CD4-positive, alpha-beta memory T cell (primary cell): ENCODE measurements around the gene TMEM88. TPM values are rescaled to one million over a fixed set of nuclear protein-coding genes. Genes with fewer than 3 reads are reported as not detected.

ENCODE experiments used
- CTCF ChIA-PET: fragments of 350-600 bp; sonication (Branson Sonifier 250); formaldehyde crosslinking; loops from one replicate; lab custom pipeline; 2021; ENCODE audit warnings: inconsistent platforms; ENCODE audit not compliant: partially characterized antibody; lab: Charles Lee
- POLR2A ChIA-PET: fragments of 350-600 bp; sonication (Branson Sonifier 250); formaldehyde crosslinking; loops from one replicate; lab custom pipeline; 2021; ENCODE audit not compliant: partially characterized antibody; lab: Charles Lee
- DNase-seq, 5 donors: peaks; one replicate each; pipeline versions ENCODE4 v3.0.0 to v3.0.0-alpha.2; 2020 to 2022; ENCODE audit warnings: mixed read lengths in 1 of 5
- H3K27ac ChIP-seq: one replicate; pipeline ENCODE4 v1.7.0; 2013; ENCODE audit warnings: low read depth, low read length
- H3K27me3 ChIP-seq: 2 replicates; pipeline ENCODE4 v1.7.0; 2013; ENCODE audit warnings: mild to moderate bottlenecking, low read length, moderate library complexity; ENCODE audit not compliant: insufficient read depth
- H3K36me3 ChIP-seq: 2 replicates; pipeline ENCODE4 v1.7.0; 2013; ENCODE audit warnings: mild to moderate bottlenecking, low read length, moderate library complexity; ENCODE audit not compliant: insufficient read depth
- H3K4me1 ChIP-seq: 2 replicates; pipeline ENCODE4 v1.7.0; 2013; ENCODE audit warnings: mild to moderate bottlenecking, low read length, moderate library complexity; ENCODE audit not compliant: insufficient read depth
- H3K4me3 ChIP-seq, 2 donors: one replicate each; pipeline ENCODE4 v1.7.0; 2013; ENCODE audit warnings: low read length in 2 of 2, mild to moderate bottlenecking in 1 of 2
- H3K9me3 ChIP-seq, 2 donors: one replicate each; pipeline ENCODE4 v1.7.0; 2013; ENCODE audit warnings: low read length in 2 of 2, control low read depth in 1 of 2; ENCODE audit not compliant: control insufficient read depth in 1 of 2
- H3K27ac Mint-ChIP-seq, 7 donors: one replicate each; pipeline ENCODE4 v1.8.0; 2020 to 2021; ENCODE audit warnings: mixed read lengths in 7 of 7, mild to moderate bottlenecking in 6 of 7, inconsistent platforms in 3 of 7, moderate library complexity in 3 of 7
- H3K27me3 Mint-ChIP-seq, 2 donors: one replicate each; pipeline ENCODE4 v1.8.0; 2020 to 2021; ENCODE audit warnings: mixed read lengths in 2 of 2
- H3K36me3 Mint-ChIP-seq, 2 donors: one replicate each; pipeline ENCODE4 v1.8.0; 2020 to 2021; ENCODE audit warnings: mixed read lengths in 2 of 2, inconsistent platforms in 1 of 2, mild to moderate bottlenecking in 1 of 2
- H3K4me1 Mint-ChIP-seq, 4 donors: one replicate each; pipeline ENCODE4 v1.8.0; 2020 to 2021; ENCODE audit warnings: mixed read lengths in 4 of 4, mild to moderate bottlenecking in 1 of 4
- H3K4me3 Mint-ChIP-seq, 8 donors: one replicate each; pipeline ENCODE4 v1.8.0; 2020 to 2021; ENCODE audit warnings: mixed read lengths in 8 of 8, mild to moderate bottlenecking in 7 of 8, moderate library complexity in 6 of 8, inconsistent platforms in 3 of 8
- H3K9me3 Mint-ChIP-seq, 8 donors: one replicate each; pipeline ENCODE4 v1.8.0; 2020 to 2021; ENCODE audit warnings: mixed read lengths in 8 of 8, mild to moderate bottlenecking in 5 of 8, inconsistent platforms in 3 of 8, moderate library complexity in 1 of 8
- intact Hi-C: fragments of 100-400 bp; cut with micrococcal nuclease; formaldehyde crosslinking; loops from one replicate; pipeline ENCODE4 v1.15.1; 2023
- polyA plus RNA-seq, 2 donors: library from polyadenylated mRNA; unstranded; fragments of 300-500 nt; fragmentation: Illumina TruSeq; gene quantifications; one replicate each; pipeline ENCODE4 v1.2.3, GENCODE V29; 2021
- total RNA-seq, 2 experiments: library from RNA; stranded (reverse); gene quantifications; one replicate each; pipeline ENCODE4 v1.2.3, GENCODE V29; 2021

Gene TMEM88
- total and polyA plus RNA-seq, 4 experiments from 2014 or later: 6.2 to 7.9 TPM; not detected in 2

GRCh38 chr17:7888184-7888920 is 33.5 kb downstream of the TMEM88 start, which contains the start of gene CHD3:
Gene CHD3, plus strand, starts transcription at chr17:7888789. Its CDS starts 212 bp downstream, at chr17:7889001.
- peak; percentile 36 to 63 (median 43) for DNase-seq
- POLR2A ChIA-PET: interaction anchor here (0.6 to 1.4 kb wide), 10 partner anchors 8 to 102 kb away, joined by 3 to 5 read pairs (median 3); partner anchors contain the start of gene RNF227
- H3K4me1 ChIP-seq: peaks cover 39% of the 10 kb centered on the region
- CTCF ChIA-PET: interaction anchor here (1.6 kb wide), 2 partner anchors 24 to 100 kb away, joined by 5 to 8 read pairs; no protein-coding TSS in a partner anchor
- H3K4me3 Mint-ChIP-seq: peak within 1 kb of the TSS in 3 of 8 donors; percentile 13 to 31 (median 17)
- H3K27me3 ChIP-seq: no peaks in the 10 kb centered on the region
- peaks cover 21 to 41% of the 10 kb centered on the region in 2 donors for H3K36me3 Mint-ChIP-seq
- H3K9me3 ChIP-seq: no peaks in the 10 kb centered on the region
- peaks cover 32% of the 10 kb centered on the region for H3K36me3 ChIP-seq
- no peaks in the 10 kb centered on the region for H3K9me3 Mint-ChIP-seq
- no peaks in the 10 kb centered on the region for H3K27me3 Mint-ChIP-seq
- H3K4me3 ChIP-seq: peak within 1 kb of the TSS; percentile 86 to 96
- peak within 1 kb of the TSS in 3 of 7 donors; percentile 68 to 84 (median 70) for H3K27ac Mint-ChIP-seq
- peak within 1 kb of the TSS; percentile 65 for H3K27ac ChIP-seq
- intact Hi-C loops: no loop called here
- H3K4me1 Mint-ChIP-seq: peaks cover 10 to 16% (median 12%) of the 10 kb centered on the region in 4 donors

- peaks cover 8 to 11% (median 9%) of the 10 kb centered on the region in 4 donors for H3K4me1 Mint-ChIP-seq
- peaks cover 26 to 51% of the 10 kb centered on the region in 2 donors for H3K36me3 Mint-ChIP-seq
- ChIA-PET CTCF (interaction anchor here (1.6 kb wide), 2 partner anchors 23 to 99 kb away, joined by 5 to 8 read pairs; no protein-coding TSS in a partner anchor), POLR2A (interaction anchor here (0.8 to 1.3 kb wide), 7 partner anchors 9 to 101 kb away, joined by 3 to 5 read pairs (median 3); partner anchors contain the start of gene RNF227)
- H3K4me1 ChIP-seq: peaks cover 30% of the 10 kb centered on the region
- no peaks in the 10 kb centered on the region for H3K27me3 ChIP-seq
- no peaks in the 10 kb centered on the region for H3K9me3 Mint-ChIP-seq
- intact Hi-C loops: no loop called here
- H3K27me3 Mint-ChIP-seq: no peaks in the 10 kb centered on the region
- DNase-seq: peak in 2 of 5 donors; percentile 14 to 20
- H3K4me3 ChIP-seq: peak overlapping the region; percentile 86 to 96
- peak overlapping the region in 4 of 7 donors; percentile 55 to 84 (median 69) for H3K27ac Mint-ChIP-seq
- H3K4me3 Mint-ChIP-seq: peak overlapping the region in 3 of 8 donors; percentile 13 to 31 (median 17)
- H3K36me3 ChIP-seq: peaks cover 42% of the 10 kb centered on the region
- no peaks in the 10 kb centered on the region for H3K9me3 ChIP-seq
- H3K27ac ChIP-seq: peak overlapping the region; percentile 65
Observed at GRCh38 chr17:7889166-7889955, 34.5 kb downstream of the TMEM88 start.

DNA sequence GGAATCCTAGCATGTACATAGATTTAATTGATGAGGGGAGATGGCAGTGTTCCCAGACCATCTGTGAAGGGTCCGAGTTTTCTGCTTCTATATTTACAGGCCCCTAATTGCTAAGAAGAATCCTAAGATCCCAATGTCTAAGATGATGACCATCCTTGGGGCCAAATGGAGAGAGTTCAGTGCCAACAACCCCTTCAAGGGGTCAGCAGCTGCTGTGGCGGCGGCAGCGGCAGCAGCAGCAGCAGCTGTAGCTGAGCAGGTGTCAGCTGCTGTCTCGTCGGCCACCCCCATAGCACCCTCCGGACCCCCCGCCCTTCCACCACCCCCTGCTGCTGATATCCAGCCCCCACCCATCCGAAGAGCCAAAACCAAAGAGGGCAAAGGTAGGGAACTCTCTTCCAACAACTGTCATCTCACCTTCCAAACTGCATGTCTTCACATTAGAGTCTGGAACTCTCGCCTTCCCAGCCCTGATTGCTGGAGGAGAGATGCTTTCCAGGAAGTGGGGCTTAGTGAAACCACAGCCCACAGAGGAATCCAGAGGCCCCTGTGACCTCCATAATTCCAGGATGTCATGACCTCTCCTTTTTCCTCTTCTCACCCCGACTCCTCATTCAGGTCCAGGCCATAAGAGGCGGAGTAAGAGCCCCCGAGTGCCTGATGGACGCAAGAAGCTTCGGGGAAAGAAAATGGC is 38.5 kb downstream of the TMEM88 start:
- peak overlapping the region in 1 of 7 donors; percentile 57 for H3K27ac Mint-ChIP-seq

DNA sequence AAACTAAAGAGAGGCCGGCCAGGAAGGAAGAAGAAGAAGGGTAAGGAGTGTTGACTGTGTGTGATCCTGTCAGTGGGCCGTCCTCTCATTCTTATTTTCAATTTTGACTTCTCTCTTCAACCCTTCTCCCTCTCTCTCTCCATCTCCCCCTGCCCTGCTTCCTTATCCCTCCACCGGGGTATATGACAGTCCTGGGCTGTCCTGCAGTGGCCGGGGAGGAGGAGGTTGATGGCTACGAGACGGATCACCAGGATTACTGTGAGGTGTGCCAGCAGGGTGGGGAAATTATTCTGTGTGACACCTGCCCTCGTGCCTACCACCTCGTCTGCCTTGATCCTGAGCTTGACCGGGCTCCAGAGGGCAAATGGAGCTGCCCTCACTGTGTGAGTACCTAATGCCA is 39.4 kb downstream of the TMEM88 start:
- Mint-ChIP-seq H3K36me3 (peaks cover 64 to 81% of the 10 kb centered on the region in 2 donors), H3K27me3 (no peaks in the 10 kb centered on the region), H3K4me1 (peaks cover 7 to 37% (median 16%) of the 10 kb centered on the region in 4 donors), H3K27ac (peak overlapping the region in 3 of 7 donors; percentile 27 to 57 (median 45)), H3K9me3 (no peaks in the 10 kb centered on the region), H3K4me3 (no peak overlapping the region)
- Histone ChIP-seq H3K9me3 (no peaks in the 10 kb centered on the region), H3K36me3 (peaks cover 83% of the 10 kb centered on the region), H3K4me3 (no peak overlapping the region), H3K27ac (no peak overlapping the region), H3K27me3 (no peaks in the 10 kb centered on the region), H3K4me1 (peaks cover 8% of the 10 kb centered on the region)
- ChIA-PET CTCF (interaction anchor here (1.0 to 1.2 kb wide), 2 partner anchors 31 to 96 kb away, joined by 3 to 4 read pairs; no protein-coding TSS in a partner anchor), POLR2A (no interaction called here)
- no peak for DNase-seq
- intact Hi-C loops: no loop called here

More for the DNA sequence above, 38.5 kb downstream of the TMEM88 start:
- Histone ChIP-seq H3K27me3 (no peaks in the 10 kb centered on the region), H3K27ac (no peak overlapping the region), H3K4me1 (peaks cover 17% of the 10 kb centered on the region), H3K4me3 (no peak overlapping the region), H3K36me3 (peaks cover 74% of the 10 kb centered on the region), H3K9me3 (no peaks in the 10 kb centered on the region)
- ChIA-PET POLR2A (no interaction called here), CTCF (no interaction called here)
- DNase-seq: no peak
- intact Hi-C loops: no loop called here
- Mint-ChIP-seq H3K4me3 (no peak overlapping the region), H3K4me1 (peaks cover 7 to 37% (median 17%) of the 10 kb centered on the region in 4 donors), H3K36me3 (peaks cover 55 to 73% of the 10 kb centered on the region in 2 donors), H3K9me3 (no peaks in the 10 kb centered on the region), H3K27me3 (no peaks in the 10 kb centered on the region)

GRCh38 chr17:7894866-7895265 is 40.0 kb downstream of the TMEM88 start:
- Mint-ChIP-seq H3K36me3 (peaks cover 70 to 82% of the 10 kb centered on the region in 2 donors), H3K27me3 (no peaks in the 10 kb centered on the region), H3K9me3 (no peaks in the 10 kb centered on the region), H3K27ac (peak overlapping the region in 4 of 7 donors; percentile 7 to 66 (median 16)), H3K4me3 (no peak overlapping the region), H3K4me1 (peaks cover 7 to 37% (median 14%) of the 10 kb centered on the region in 4 donors)
- Histone ChIP-seq H3K4me3 (no peak overlapping the region), H3K27ac (no peak overlapping the region), H3K36me3 (peaks cover 84% of the 10 kb centered on the region), H3K27me3 (no peaks in the 10 kb centered on the region), H3K9me3 (no peaks in the 10 kb centered on the region), H3K4me1 (peaks cover 2% of the 10 kb centered on the region)
- intact Hi-C loops: no loop called here
- ChIA-PET CTCF (interaction anchor here (1.0 to 1.2 kb wide), 2 partner anchors 32 to 96 kb away, joined by 3 to 4 read pairs; no protein-coding TSS in a partner anchor), POLR2A (no interaction called here)
- DNase-seq: no peak

DNA sequence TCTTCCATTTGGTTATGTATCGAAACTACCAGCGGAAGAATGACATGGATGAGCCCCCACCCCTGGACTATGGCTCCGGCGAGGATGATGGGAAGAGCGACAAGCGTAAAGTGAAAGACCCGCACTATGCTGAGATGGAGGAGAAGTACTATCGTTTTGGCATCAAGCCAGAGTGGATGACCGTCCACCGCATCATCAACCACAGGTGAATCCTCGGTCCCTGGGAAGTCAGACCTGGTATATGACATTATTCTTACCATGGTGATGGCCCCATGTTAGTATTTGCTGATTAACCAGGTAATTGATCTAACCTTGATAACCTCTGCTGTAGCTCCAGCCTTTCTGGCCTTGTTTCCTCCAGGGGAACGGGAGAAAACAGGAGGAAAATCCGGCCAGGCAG is 42.2 kb downstream of the TMEM88 start:
- H3K36me3 ChIP-seq: peaks cover 78% of the 10 kb centered on the region
- POLR2A ChIA-PET: interaction anchor here (1.3 to 1.9 kb wide), 3 partner anchors 11 to 40 kb away, joined by 5 to 7 read pairs (median 7); partner anchors contain the start of genes CYB5D1, NAA38 and RNF227
- intact Hi-C loops: no loop called here
- no peaks in the 10 kb centered on the region for H3K9me3 Mint-ChIP-seq
- peaks cover 7 to 27% (median 11%) of the 10 kb centered on the region in 4 donors for H3K4me1 Mint-ChIP-seq
- H3K9me3 ChIP-seq: no peaks in the 10 kb centered on the region
- no peaks in the 10 kb centered on the region for H3K27me3 Mint-ChIP-seq
- H3K4me3 ChIP-seq: no peak overlapping the region
- H3K36me3 Mint-ChIP-seq: peaks cover 62 to 80% of the 10 kb centered on the region in 2 donors
- peak overlapping the region in 4 of 7 donors; percentile 24 to 89 (median 32) for H3K27ac Mint-ChIP-seq
- no peak for DNase-seq
- H3K27ac ChIP-seq: no peak overlapping the region
- no peaks in the 10 kb centered on the region for H3K27me3 ChIP-seq
- H3K4me3 Mint-ChIP-seq: no peak overlapping the region
- CTCF ChIA-PET: interaction anchor here (0.6 to 5.4 kb wide), 12 partner anchors 16 to 92 kb away, joined by 3 to 55 read pairs (median 6); partner anchors contain the start of gene NAA38
- no peaks in the 10 kb centered on the region for H3K4me1 ChIP-seq
